ENCODE results near the gene DIPK1A. TPM values are rescaled to one million over a fixed set of nuclear protein-coding genes. Genes with fewer than 3 reads are reported as not detected.

The DIPK1A gene
- total and polyA plus RNA-seq, 9 donors: 4.7 to 15.4 (median 8.6) TPM

DNA sequence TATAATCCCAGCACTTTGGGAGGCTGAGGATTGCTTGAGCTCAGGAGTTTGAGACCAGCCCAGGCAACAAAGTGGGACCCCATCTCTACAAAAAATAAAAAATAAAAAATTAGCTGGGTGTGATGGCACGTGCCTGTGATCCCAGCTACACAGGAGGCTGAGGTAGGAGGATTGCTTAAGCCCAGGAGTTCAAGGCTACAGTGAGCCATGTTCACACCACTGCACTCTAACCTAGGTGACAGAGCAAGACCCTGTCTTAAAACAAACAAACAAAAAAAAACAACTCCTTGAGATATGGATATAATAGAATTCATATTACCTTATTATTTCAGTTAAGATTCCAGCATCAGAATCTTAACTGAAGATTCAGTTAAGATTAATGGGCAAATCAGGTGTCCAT lies 77.1 kb downstream of the DIPK1A start:
- 71 to 90% (median 79%) methylated on average over 1 of the region's 1 CpG for WGBS, 3 donors
- no peaks in the 10 kb centered on the region for H3K27me3 ChIP-seq
- DNase-seq: no peak
- no peak overlapping the region for H3K27ac ChIP-seq
- TF ChIP-seq CTCF (IDR thresholded peaks at IDR 0.05): no peak
- no peak for TF ChIP-seq POLR2A (IDR thresholded peaks at IDR 0.05)
- no peak for TF ChIP-seq EP300 (IDR thresholded peaks at IDR 0.05)
- no peaks in the 10 kb centered on the region for H3K36me3 ChIP-seq
- no peaks in the 10 kb centered on the region for H3K4me1 ChIP-seq (ENCODE audit: insufficient read depth)
- intact Hi-C loops (cut with DNase I): no loop called here
- no peaks in the 10 kb centered on the region for H3K9me3 ChIP-seq
- no peak overlapping the region for H3K4me3 ChIP-seq

DNA sequence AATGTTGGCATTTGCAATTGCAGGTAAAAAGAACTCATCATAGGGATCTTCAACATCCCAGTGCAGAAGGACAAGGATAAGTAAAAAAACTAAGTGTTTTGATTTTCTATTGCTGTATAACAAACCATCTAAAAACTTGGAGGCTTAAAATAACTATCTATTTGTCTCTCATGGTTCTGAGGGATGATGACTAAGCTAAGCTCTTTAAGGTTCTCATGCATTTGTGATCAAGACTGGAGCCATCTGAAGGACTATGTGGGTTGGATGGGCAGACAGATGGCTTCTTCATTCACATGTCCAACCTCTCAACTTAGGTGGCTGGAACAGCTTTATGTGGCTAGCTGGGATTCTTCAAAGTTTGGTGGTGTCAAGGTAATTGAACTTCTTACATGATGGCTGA lies 78.0 kb downstream of the DIPK1A start:
- no peak for DNase-seq
- Histone ChIP-seq H3K27me3 (no peaks in the 10 kb centered on the region), H3K4me3 (no peak overlapping the region), H3K36me3 (no peaks in the 10 kb centered on the region), H3K27ac (no peak overlapping the region), H3K4me1 (ENCODE audit: insufficient read depth) (no peaks in the 10 kb centered on the region), H3K9me3 (no peaks in the 10 kb centered on the region)
- TF ChIP-seq EP300 (IDR thresholded peaks at IDR 0.05): no peak
- no peak for TF ChIP-seq POLR2A (IDR thresholded peaks at IDR 0.05)
- no peak for TF ChIP-seq CTCF (IDR thresholded peaks at IDR 0.05)
- intact Hi-C loops (cut with DNase I): no loop called here

- intact Hi-C loops (cut with DNase I): no loop called here
- Histone ChIP-seq H3K27ac (no peak overlapping the region), H3K4me1 (ENCODE audit: insufficient read depth) (no peaks in the 10 kb centered on the region), H3K27me3 (no peaks in the 10 kb centered on the region), H3K9me3 (no peaks in the 10 kb centered on the region), H3K4me3 (no peak overlapping the region), H3K36me3 (no peaks in the 10 kb centered on the region)
- TF ChIP-seq POLR2A (IDR thresholded peaks at IDR 0.05) (no peak), CTCF (IDR thresholded peaks at IDR 0.05) (no peak), EP300 (IDR thresholded peaks at IDR 0.05) (no peak)
- DNase-seq: no peak
- WGBS, 3 donors: 58 to 69% (median 67%) methylated on average over 1 of the region's 1 CpG
Measured at GRCh38 chr1:92882819-92883218, 78.4 kb downstream of the DIPK1A start.

GRCh38 chr1:92881391-92881790 lies 79.9 kb downstream of the DIPK1A start:
- Histone ChIP-seq H3K4me1 (ENCODE audit: insufficient read depth) (peaks cover 1% of the 10 kb centered on the region), H3K27me3 (no peaks in the 10 kb centered on the region), H3K4me3 (no peak overlapping the region), H3K27ac (no peak overlapping the region), H3K36me3 (no peaks in the 10 kb centered on the region), H3K9me3 (no peaks in the 10 kb centered on the region)
- WGBS, 3 donors: 58 to 77% (median 61%) methylated on average over 3 of the region's 3 CpGs
- no peak for DNase-seq
- TF ChIP-seq CTCF (IDR thresholded peaks at IDR 0.05) (no peak), EP300 (IDR thresholded peaks at IDR 0.05) (no peak), POLR2A (IDR thresholded peaks at IDR 0.05) (no peak)
- intact Hi-C loops (cut with DNase I): no loop called here
